ENCODE measurements around the gene SP140.

DNA sequence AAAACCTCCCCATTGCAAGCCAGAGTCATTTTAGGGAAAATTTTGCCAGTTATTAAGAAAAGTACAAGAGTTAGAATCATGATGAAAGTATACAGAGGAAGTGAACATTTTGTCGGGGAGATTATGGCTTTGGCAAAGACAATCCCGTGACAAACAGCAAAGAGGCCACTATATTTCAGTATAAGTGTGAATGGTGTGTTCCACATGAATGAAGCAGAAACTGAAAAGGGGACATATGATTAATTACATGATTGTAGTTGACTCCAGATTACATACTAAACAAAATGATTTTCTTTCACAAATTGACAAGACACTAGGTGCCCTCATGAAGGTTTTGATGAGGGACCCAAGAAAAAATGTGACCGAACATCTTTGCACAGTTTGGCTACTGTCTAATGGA is 42.0 kb downstream of the SP140 start:
- no peak for TF ChIP-seq POLR2A (IDR thresholded peaks at IDR 0.05; ENCODE audit: low read depth, low read length)
- TF ChIP-seq POLR2AphosphoS5 (IDR thresholded peaks at IDR 0.05; ENCODE audit: low read depth, low read length): no peak
